ENCODE measurements around the gene RADX. TPM values are rescaled to one million over a fixed set of nuclear protein-coding genes. Genes with fewer than 3 reads are reported as not detected.

The RADX gene
- total and polyA plus RNA-seq, 2 of the 13 experiments (the other 11 are each of a cell fraction or from before 2014, with no cell fraction given) = 1.1 to 2.7 TPM

DNA sequence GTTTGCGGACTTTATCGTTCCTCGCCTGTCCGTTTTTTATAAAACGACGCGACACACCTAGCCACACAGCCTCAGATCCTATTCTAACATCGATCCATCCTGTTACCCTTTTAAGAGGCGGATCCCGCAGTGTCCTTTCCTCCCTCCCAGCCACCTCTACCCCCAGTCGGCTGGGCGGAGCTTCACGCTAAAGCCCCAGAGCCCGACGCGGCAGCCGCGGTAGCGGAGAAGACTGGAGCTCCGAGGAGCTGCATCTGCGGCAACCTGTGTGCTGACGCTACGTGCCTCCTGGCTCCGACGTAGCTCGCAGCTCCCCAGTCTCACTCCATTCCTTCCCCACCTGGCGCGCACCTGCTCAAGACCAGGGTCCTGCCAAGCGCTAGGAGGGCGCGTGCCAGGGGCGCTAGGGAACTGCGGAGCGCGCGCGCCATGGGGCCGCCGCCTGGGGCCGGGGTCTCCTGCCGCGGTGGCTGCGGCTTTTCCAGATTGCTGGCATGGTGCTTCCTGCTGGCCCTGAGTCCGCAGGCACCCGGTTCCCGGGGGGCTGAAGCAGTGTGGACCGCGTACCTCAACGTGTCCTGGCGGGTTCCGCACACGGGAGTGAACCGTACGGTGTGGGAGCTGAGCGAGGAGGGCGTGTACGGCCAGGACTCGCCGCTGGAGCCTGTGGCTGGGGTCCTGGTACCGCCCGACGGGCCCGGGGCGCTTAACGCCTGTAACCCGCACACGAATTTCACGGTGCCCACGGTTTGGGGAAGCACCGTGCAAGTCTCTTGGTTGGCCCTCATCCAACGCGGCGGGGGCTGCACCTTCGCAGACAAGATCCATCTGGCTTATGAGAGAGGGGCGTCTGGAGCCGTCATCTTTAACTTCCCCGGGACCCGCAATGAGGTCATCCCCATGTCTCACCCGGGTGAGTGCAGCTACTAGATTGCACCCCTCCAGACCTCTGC, 115.0 kb downstream of the RADX start, which contains the start of gene RNF128 (continued):
- TF ChIP-seq, protein P1, sequence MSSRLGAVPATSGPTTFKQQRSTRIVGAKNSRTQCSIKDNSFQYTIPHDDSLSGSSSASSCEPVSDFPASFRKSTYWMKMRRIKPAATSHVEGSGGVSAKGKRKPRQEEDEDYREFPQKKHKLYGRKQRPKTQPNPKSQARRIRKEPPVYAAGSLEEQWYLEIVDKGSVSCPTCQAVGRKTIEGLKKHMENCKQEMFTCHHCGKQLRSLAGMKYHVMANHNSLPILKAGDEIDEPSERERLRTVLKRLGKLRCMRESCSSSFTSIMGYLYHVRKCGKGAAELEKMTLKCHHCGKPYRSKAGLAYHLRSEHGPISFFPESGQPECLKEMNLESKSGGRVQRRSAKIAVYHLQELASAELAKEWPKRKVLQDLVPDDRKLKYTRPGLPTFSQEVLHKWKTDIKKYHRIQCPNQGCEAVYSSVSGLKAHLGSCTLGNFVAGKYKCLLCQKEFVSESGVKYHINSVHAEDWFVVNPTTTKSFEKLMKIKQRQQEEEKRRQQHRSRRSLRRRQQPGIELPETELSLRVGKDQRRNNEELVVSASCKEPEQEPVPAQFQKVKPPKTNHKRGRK (CRISPR knock-in tag; IDR thresholded peaks at IDR 0.05) = no peak
- TF ChIP-seq ZNF20 (CRISPR knock-in tag; IDR thresholded peaks at IDR 0.05) (no peak), ESRRA (CRISPR knock-in tag; IDR thresholded peaks at IDR 0.05; ENCODE audit: low read depth) (no peak), GZF1 (CRISPR knock-in tag; IDR thresholded peaks at IDR 0.05) (peak; percentile 70; the same call in 1 of the 2 replicates), ZNF788 (CRISPR knock-in tag; IDR thresholded peaks at IDR 0.05; ENCODE audit: borderline replicate concordance) (0 out of 2 replicates have a peak, but pooled peaks have one; percentile 17), RAD51 (IDR thresholded peaks at IDR 0.05; ENCODE audit: borderline replicate concordance) (no peak), ZSCAN25 (CRISPR knock-in tag; IDR thresholded peaks at IDR 0.05) (no peak), MBD4 (IDR thresholded peaks at IDR 0.05; ENCODE audit: borderline replicate concordance, low read length) (no peak), ARNT (IDR thresholded peaks at IDR 0.05) (no peak), ZBTB7B (CRISPR knock-in tag; IDR thresholded peaks at IDR 0.05) (no peak), ZNF549 (CRISPR knock-in tag; IDR thresholded peaks at IDR 0.05) (no peak), MEIS1 (CRISPR knock-in tag; IDR thresholded peaks at IDR 0.05; ENCODE audit: borderline replicate concordance) (0 out of 2 replicates have a peak, but pooled peaks have one; percentile 33), ZNF768 (CRISPR knock-in tag; IDR thresholded peaks at IDR 0.05) (no peak), ZSCAN20 (CRISPR knock-in tag; IDR thresholded peaks at IDR 0.05; ENCODE audit: borderline replicate concordance) (no peak), CCDC6 (CRISPR knock-in tag; IDR thresholded peaks at IDR 0.05) (no peak)
- TF ChIP-seq, protein P2, sequence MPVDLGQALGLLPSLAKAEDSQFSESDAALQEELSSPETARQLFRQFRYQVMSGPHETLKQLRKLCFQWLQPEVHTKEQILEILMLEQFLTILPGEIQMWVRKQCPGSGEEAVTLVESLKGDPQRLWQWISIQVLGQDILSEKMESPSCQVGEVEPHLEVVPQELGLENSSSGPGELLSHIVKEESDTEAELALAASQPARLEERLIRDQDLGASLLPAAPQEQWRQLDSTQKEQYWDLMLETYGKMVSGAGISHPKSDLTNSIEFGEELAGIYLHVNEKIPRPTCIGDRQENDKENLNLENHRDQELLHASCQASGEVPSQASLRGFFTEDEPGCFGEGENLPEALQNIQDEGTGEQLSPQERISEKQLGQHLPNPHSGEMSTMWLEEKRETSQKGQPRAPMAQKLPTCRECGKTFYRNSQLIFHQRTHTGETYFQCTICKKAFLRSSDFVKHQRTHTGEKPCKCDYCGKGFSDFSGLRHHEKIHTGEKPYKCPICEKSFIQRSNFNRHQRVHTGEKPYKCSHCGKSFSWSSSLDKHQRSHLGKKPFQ (CRISPR knock-in tag; IDR thresholded peaks at IDR 0.05; ENCODE audit: insufficient replicate concordance) = no peak
- TF ChIP-seq, protein P3, sequence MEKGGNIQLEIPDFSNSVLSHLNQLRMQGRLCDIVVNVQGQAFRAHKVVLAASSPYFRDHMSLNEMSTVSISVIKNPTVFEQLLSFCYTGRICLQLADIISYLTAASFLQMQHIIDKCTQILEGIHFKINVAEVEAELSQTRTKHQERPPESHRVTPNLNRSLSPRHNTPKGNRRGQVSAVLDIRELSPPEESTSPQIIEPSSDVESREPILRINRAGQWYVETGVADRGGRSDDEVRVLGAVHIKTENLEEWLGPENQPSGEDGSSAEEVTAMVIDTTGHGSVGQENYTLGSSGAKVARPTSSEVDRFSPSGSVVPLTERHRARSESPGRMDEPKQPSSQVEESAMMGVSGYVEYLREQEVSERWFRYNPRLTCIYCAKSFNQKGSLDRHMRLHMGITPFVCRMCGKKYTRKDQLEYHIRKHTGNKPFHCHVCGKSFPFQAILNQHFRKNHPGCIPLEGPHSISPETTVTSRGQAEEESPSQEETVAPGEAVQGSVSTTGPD (CRISPR knock-in tag; IDR thresholded peaks at IDR 0.05) = no peak
- TF ChIP-seq, protein P4, sequence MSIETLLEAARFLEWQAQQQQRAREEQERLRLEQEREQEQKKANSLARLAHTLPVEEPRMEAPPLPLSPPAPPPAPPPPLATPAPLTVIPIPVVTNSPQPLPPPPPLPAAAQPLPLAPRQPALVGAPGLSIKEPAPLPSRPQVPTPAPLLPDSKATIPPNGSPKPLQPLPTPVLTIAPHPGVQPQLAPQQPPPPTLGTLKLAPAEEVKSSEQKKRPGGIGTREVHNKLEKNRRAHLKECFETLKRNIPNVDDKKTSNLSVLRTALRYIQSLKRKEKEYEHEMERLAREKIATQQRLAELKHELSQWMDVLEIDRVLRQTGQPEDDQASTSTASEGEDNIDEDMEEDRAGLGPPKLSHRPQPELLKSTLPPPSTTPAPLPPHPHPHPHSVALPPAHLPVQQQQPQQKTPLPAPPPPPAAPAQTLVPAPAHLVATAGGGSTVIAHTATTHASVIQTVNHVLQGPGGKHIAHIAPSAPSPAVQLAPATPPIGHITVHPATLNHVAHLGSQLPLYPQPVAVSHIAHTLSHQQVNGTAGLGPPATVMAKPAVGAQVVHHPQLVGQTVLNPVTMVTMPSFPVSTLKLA (IDR thresholded peaks at IDR 0.05) = no peak
- TF ChIP-seq, protein P5, sequence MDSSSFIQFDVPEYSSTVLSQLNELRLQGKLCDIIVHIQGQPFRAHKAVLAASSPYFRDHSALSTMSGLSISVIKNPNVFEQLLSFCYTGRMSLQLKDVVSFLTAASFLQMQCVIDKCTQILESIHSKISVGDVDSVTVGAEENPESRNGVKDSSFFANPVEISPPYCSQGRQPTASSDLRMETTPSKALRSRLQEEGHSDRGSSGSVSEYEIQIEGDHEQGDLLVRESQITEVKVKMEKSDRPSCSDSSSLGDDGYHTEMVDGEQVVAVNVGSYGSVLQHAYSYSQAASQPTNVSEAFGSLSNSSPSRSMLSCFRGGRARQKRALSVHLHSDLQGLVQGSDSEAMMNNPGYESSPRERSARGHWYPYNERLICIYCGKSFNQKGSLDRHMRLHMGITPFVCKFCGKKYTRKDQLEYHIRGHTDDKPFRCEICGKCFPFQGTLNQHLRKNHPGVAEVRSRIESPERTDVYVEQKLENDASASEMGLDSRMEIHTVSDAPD (CRISPR knock-in tag; IDR thresholded peaks at IDR 0.05) = no peak
- TF ChIP-seq, protein P6, sequence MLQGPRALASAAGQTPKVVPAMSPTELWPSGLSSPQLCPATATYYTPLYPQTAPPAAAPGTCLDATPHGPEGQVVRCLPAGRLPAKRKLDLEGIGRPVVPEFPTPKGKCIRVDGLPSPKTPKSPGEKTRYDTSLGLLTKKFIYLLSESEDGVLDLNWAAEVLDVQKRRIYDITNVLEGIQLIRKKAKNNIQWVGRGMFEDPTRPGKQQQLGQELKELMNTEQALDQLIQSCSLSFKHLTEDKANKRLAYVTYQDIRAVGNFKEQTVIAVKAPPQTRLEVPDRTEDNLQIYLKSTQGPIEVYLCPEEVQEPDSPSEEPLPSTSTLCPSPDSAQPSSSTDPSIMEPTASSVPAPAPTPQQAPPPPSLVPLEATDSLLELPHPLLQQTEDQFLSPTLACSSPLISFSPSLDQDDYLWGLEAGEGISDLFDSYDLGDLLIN (CRISPR knock-in tag; IDR thresholded peaks at IDR 0.05; ENCODE audit: borderline replicate concordance) = no peak
